Activated effector memory CD4-positive, alpha-beta T cell treated with Interleukin-2 at 50 U/mL for 16 hours (primary cell): Measurements from ENCODE around the gene P2RY6.
"Not testable (repeated sequence)": the region's sequence is repeated elsewhere in the genome, so short reads cannot be mapped to it uniquely, and the experiment has no call there.

Experiments used
- DNase-seq: peaks from one replicate; pipeline ENCODE4 v3.0.0-alpha.2; 2020

The P2RY6 gene, protein sequence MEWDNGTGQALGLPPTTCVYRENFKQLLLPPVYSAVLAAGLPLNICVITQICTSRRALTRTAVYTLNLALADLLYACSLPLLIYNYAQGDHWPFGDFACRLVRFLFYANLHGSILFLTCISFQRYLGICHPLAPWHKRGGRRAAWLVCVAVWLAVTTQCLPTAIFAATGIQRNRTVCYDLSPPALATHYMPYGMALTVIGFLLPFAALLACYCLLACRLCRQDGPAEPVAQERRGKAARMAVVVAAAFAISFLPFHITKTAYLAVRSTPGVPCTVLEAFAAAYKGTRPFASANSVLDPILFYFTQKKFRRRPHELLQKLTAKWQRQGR

GRCh38 chr11:73271936-73272679 is at the start of gene P2RY6:
Gene P2RY6 (plus strand): TSS chr11:73272338. CDS start chr11:73296519, 24,181 bp downstream.
- DNase-seq, result no peak

- no peak for DNase-seq
These were observed 48.0 kb upstream of the P2RY6 start for GRCh38 chr11:73223998-73224730.

DNA sequence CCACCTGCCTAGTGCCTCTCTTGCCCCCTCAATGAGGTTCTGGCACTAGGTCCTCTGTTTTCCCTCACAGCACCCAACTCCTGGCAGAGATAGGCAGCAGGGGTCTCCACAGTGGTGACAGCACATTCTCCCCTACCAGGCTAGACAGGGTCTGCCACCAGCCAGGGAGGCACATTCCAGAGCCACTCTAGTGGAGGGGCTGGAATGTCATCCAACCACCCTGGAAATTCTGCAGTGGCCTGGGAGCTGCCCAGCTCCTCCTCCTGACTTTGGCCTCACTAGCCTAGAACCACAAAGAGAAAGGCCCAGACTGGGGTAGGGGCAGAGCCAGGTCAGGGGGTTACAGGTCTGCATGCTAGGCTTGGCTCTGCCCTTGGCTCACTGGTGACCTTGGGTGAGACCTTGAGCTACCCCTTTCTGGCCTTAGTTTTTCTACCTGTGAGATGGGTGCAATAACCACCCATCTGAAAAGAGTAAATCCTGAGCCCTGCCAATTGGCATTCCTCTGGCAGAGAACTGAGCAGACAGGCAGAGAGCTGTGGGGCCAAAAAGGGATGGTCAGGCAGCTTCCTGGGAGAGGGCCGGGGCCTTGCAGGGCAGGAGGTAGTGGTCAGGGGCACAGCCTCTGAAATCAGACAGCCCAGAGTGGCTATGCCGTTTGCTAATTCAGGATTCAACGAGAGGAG is 47.0 kb upstream of the P2RY6 start:
- DNase-seq, result no peak

- no peak for DNase-seq
These were observed 46.3 kb upstream of the P2RY6 start for GRCh38 chr11:73225851-73226250.

DNA sequence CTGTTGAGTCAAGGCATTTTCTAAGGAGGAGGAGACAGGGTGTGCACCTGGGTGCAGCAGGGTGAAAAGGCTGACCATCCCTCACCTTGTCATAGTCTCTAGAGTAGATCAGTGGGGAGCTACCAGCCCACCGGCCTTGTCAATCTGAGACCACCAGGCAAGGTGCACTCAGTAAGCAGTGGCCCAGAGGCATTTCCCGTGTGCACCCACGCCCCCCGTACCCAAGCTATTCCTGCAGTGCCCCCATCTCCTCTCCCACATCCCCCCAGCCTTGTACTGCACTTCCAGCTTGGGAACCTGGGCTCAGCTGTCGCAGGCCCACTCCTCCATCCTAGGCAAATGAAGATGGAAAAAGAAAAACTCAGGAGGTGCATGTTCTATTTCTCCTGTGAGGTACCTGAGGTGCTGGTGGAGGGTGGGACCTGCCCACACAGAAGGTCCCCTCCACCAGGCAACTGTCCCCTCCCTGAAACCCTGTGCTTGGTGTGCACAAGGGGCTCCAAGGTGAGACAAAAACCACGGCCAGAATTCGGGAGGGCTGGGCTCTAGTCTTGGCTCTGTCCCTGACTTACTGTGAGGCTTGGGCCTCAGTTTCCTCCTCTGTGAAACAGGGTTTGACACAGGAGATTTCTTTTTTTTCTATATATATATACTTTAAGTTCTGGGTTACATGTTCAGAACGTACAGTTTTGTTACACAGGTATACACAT is 45.7 kb upstream of the P2RY6 start:
- no peak for DNase-seq

DNA sequence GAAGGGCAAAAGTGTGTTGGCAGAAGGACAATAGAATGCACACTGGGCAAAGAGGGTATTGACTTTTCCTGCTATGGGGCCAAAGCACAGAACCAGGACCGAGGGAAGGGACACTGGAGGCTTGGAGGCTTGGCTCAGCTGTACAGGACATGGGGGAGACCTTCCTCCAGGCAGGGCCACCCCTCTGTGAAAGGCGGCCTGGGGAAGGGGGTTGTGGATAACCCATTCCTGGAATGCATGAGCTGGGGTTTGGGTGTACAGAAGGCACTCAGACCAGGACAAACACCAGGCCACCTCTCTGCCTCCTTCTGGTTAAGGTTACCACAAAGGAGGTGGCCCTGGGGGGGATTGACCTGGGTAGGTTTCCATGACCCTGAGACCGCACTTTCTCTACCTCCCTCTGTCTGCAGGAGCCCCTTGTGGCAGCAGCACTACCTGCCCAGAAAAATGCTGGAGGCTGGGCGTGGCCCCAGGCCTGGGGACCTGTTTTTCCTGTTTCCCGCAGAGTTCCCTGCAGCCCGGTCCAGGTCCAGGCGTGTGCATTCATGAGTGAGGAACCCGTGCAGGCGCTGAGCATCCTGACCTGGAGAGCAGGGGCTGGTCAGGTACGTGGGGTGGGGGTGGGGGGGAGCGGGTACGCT is 44.4 kb upstream of the P2RY6 start:
- no peak for DNase-seq

GRCh38 chr11:73228268-73229134 is 43.6 kb upstream of the P2RY6 start:
- no peak for DNase-seq

DNA sequence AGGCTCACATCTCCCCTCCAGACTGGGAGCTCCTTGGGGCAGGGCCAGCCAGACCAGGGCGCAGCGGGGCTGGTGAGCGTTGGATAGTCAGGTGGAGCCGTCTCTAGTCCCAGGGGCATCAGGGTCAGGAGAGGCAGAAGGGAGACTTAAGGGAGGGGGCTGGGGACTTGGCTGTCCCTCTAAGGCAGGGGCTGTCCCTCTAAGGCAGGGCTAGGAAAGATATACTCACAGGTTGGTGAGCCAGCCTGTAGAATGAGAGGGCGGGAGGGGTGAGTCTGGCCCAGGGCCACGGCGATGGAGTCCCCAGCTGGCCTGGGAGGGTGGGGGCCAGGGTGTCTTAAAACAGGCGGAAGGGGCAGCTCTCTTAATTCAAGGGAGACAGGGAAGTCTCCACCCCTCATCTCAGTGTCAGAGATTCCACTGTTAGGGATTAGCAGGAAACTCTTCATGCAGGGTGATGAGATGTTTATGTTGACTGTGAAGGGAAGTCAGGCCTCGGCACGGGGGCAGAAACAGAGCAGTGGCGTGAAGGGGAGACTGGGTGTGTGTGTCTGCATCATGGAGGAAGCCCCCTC is 42.7 kb upstream of the P2RY6 start:
- no peak for DNase-seq

DNA sequence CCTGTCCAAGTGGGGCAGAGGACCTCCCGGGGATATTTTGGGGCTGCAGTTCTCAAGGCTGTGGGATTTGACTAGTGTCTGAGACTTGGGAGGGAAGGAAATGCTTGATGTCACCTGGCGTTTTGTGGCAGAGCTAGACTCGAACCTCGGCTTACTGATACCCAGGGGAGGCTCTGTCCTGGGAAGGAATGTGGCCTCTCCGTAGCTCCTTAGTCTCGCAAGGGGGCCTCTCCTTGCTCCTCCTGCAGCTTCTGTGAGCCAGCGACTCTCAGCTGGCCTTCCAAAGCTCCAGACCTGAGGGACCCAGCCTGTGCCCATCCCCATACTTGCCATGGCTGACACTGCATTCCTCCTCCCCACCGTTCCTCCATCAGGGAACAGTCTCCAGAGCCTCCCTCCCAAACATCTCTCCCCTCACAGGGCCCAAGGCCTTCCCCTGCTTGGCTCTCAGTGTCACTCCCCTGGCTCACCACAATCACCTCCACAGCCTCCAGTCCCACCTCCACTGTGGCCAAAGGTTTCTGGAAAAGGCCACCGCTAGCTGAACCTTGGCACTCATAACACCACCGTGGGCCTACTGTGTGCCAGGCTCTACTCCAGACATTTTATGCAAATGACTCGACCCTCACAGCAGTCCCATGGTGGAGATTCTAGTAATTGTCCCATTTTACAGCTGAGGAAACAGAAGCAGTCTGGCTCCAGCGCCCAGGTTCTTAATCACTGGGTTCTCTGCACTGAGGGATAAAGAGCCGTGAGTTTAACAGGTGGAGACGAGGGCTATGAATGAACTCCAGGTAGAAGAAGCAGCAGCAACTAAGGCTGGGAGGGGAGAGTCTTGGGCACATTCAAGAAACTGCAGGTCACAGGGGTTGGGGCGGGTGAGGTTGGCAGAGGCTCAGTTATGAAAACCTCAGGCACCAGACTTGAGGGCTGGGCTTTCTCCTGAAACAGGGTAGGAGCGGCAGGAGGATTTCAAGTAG is 42.0 kb upstream of the P2RY6 start:
- no peak for DNase-seq

DNA sequence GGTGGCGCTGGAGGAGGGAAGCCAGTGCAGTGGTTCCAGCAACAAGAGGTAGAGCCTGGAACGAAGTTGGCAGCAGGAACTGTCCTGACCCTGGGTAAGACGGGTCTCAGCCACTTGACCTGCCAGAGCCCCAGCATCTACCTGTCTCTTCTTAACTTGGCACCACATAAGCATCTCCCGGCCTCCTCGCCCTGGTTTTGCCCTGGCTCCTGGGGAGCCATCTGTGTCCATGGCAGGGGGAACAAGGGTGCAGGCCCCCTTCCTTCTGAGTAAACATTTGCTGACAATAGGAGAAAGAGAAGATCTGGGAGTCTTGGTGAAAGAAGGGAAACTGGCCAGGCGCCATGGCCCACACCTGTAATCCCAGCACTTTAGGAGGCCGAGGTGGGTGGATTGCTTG is 41.2 kb upstream of the P2RY6 start:
- DNase-seq, result no peak

GRCh38 chr11:73232487-73232886 is 39.7 kb upstream of the P2RY6 start:
- not testable (repeated sequence) for DNase-seq

DNA sequence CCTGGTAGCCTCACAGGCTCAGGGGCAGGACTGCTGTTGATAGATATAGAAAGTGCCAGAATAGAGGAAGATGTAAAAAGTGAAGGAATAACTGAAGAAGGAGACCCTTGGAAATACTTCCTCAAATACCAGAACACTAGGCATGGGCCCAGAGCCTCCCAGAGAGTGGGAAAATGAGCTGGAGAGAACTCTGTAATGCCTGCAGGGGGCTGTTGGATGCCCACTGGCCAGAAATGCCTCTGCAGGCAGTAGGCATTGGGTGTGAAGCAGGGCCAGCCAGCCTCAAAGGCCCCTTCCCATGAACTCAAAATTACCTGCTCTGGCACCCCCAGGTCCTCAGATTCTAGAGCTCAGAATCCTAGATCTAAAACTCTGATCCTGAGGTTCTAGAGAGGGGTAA is 38.9 kb upstream of the P2RY6 start:
- no peak for DNase-seq

GRCh38 chr11:73233692-73234470 is 38.3 kb upstream of the P2RY6 start:
- DNase-seq, result no peak

DNA sequence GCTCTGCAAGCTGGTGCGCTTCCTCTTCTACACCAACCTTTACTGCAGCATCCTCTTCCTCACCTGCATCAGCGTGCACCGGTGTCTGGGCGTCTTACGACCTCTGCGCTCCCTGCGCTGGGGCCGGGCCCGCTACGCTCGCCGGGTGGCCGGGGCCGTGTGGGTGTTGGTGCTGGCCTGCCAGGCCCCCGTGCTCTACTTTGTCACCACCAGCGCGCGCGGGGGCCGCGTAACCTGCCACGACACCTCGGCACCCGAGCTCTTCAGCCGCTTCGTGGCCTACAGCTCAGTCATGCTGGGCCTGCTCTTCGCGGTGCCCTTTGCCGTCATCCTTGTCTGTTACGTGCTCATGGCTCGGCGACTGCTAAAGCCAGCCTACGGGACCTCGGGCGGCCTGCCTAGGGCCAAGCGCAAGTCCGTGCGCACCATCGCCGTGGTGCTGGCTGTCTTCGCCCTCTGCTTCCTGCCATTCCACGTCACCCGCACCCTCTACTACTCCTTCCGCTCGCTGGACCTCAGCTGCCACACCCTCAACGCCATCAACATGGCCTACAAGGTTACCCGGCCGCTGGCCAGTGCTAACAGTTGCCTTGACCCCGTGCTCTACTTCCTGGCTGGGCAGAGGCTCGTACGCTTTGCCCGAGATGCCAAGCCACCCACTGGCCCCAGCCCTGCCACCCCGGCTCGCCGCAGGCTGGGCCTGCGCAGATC is 37.5 kb upstream of the P2RY6 start:
- DNase-seq, result no peak

DNA sequence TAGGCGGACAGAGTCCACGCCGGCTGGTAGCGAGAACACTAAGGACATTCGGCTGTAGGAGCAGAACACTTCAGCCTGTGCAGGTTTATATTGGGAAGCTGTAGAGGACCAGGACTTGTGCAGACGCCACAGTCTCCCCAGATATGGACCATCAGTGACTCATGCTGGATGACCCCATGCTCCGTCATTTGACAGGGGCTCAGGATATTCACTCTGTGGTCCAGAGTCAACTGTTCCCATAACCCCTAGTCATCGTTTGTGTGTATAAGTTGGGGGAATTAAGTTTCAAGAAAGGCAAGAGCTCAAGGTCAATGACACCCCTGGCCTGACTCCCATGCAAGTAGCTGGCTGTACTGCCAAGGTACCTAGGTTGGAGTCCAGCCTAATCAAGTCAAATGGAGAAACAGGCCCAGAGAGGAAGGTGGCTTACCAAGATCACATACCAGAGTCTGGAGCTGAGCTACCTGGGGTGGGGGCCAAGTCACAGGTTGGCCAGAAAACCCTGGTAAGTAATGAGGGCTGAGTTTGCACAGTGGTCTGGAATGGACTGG is 36.8 kb upstream of the P2RY6 start:
- no peak for DNase-seq

DNA sequence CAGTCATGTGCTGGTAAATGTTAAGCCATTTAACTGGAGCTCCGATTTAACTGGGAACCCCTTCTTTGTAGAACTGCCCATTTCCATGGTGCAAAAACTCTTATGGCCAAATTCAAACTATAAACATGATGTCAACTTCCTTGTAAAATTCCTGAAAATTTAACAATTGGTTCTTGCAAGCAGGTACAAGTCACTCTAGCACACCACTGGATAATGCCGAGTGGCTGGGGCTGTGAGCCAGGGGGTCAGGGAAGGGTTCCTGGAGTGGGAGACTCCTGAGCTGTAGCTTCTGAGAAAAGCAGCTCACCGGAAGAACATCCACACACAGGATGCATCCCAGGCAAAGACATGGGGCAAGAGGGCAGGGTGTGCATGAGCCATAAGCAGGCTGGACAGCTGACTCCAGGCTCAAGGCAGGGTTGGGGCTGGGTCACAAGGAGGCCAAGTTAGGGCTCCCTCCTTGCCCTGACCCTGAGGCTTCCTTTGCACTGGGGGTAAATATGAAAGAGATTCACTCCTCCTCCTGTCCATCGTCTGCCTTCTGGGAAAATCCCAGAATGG is 35.9 kb upstream of the P2RY6 start:
- DNase-seq, result no peak

DNA sequence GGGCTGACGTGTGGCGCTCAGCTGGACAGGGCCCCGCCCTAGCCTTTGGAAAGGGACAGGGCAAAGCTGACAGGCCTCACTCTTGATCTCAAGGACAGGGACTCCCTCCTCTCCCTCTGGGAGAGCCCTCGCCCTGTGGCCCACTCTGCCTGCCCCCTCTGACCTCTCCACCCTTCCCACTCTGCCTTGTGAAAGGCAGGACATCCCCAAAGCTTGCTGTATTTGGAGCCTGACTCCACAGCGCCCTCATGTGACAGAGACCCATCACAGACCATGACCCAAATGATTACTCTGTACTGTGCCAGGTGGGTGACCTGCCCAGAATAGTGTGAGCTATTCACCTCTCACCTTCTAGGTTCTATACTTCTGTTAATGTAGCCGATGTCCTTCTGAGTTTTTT is 35.3 kb upstream of the P2RY6 start:
- DNase-seq, result no peak
